ENCODE results near the gene CRHR1. TPM values are rescaled to one million over a fixed set of nuclear protein-coding genes. Genes with fewer than 3 reads are reported as not detected.

CRHR1 gene
- total and polyA plus RNA-seq, 7 donors: 0.09 to 0.30 TPM; not detected in 5

- no peak for ATAC-seq
- Histone ChIP-seq H3K36me3 (ENCODE audit: insufficient read depth in 1 of 2, low read depth in 1 of 2) (no peaks in the 10 kb centered on the region), H3K4me1 (peaks cover 5% of the 10 kb centered on the region), H3K4me3 (no peak overlapping the region), H3K27ac (no peak overlapping the region), H3K9me3 (no peaks in the 10 kb centered on the region), H3K27me3 (ENCODE audit: insufficient read depth in 3 of 3, low read length in 2 of 3) (no peaks in the 10 kb centered on the region)
- DNase-seq: no peak
- 93 to 98% (median 95%) methylated on average over 3 to 4 of the region's 4 CpGs for WGBS, 3 donors
- intact Hi-C loops (cut with DNase I): loop anchor here in 1 of 2 donors (10.0 kb wide), 1 partner anchor 422 kb away; no protein-coding TSS in a partner anchor
- TF ChIP-seq, protein P1, sequence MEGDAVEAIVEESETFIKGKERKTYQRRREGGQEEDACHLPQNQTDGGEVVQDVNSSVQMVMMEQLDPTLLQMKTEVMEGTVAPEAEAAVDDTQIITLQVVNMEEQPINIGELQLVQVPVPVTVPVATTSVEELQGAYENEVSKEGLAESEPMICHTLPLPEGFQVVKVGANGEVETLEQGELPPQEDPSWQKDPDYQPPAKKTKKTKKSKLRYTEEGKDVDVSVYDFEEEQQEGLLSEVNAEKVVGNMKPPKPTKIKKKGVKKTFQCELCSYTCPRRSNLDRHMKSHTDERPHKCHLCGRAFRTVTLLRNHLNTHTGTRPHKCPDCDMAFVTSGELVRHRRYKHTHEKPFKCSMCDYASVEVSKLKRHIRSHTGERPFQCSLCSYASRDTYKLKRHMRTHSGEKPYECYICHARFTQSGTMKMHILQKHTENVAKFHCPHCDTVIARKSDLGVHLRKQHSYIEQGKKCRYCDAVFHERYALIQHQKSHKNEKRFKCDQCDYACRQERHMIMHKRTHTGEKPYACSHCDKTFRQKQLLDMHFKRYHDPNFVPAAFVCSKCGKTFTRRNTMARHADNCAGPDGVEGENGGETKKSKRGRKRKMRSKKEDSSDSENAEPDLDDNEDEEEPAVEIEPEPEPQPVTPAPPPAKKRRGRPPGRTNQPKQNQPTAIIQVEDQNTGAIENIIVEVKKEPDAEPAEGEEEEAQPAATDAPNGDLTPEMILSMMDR (IDR thresholded peaks at IDR 0.05): no peak
Measured at GRCh38 chr17:45847101-45847500, 63.0 kb downstream of the CRHR1 start.

DNA sequence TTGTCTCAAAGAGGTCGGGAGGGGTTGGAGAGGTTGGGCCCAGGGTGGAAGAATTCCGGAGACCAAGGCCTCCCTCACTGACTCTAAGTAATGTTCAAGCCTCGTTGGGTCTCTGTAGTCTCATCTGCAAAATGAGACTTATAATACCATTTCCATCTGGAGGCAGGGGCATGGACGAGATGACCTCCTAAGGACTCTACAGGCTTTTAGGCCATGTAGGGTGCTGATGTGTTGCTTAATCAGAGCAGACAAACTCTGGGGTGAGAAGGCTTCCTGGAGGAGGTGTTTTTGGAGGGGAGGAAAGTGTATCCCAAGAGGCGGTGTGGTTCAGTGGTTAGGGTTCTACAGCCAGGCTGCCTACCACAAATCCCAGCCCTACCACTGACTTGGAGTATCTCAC lies 63.6 kb downstream of the CRHR1 start:
- H3K27ac ChIP-seq: no peak overlapping the region
- no peaks in the 10 kb centered on the region for H3K36me3 ChIP-seq (ENCODE audit: insufficient read depth in 1 of 2, low read depth in 1 of 2)
- TF ChIP-seq, protein P1 (IDR thresholded peaks at IDR 0.05): no peak
- peaks cover 5% of the 10 kb centered on the region for H3K4me1 ChIP-seq
- WGBS, 3 donors: 83 to 88% (median 87%) methylated on average over 5 of the region's 5 CpGs
- H3K4me3 ChIP-seq: no peak overlapping the region
- intact Hi-C loops (cut with DNase I): loop anchor here in 1 of 2 donors (10.0 kb wide), 1 partner anchor 423 kb away; no protein-coding TSS in a partner anchor
- ATAC-seq (no peak), DNase-seq (no peak)
- H3K27me3 ChIP-seq (ENCODE audit: insufficient read depth in 3 of 3, low read length in 2 of 3): no peaks in the 10 kb centered on the region
- H3K9me3 ChIP-seq: no peaks in the 10 kb centered on the region

GRCh38 chr17:45848405-45848804 lies 64.3 kb downstream of the CRHR1 start:
- intact Hi-C loops (cut with DNase I): loop anchor here in 1 of 2 donors (10.0 kb wide), 1 partner anchor 424 kb away; no protein-coding TSS in a partner anchor
- H3K36me3 ChIP-seq (ENCODE audit: insufficient read depth in 1 of 2, low read depth in 1 of 2): no peaks in the 10 kb centered on the region
- no peak overlapping the region for H3K27ac ChIP-seq
- no peak overlapping the region for H3K4me3 ChIP-seq
- DNase-seq (no peak), ATAC-seq (no peak)
- WGBS, 3 donors: 68 to 78% (median 75%) methylated on average over 9 of the region's 9 CpGs
- no peaks in the 10 kb centered on the region for H3K27me3 ChIP-seq (ENCODE audit: insufficient read depth in 3 of 3, low read length in 2 of 3)
- TF ChIP-seq, protein P1 (IDR thresholded peaks at IDR 0.05): no peak
- H3K9me3 ChIP-seq: no peaks in the 10 kb centered on the region
- H3K4me1 ChIP-seq: peaks cover 5% of the 10 kb centered on the region

GRCh38 chr17:45848868-45849535 lies 64.9 kb downstream of the CRHR1 start:
- 23 to 26% (median 25%) methylated on average over 10 to 15 of the region's 15 CpGs for WGBS, 3 donors
- TF ChIP-seq, protein P1 (IDR thresholded peaks at IDR 0.05): no peak
- DNase-seq (peak; percentile 56 to 81), ATAC-seq (peak; percentile 91 to 99 (median 98))
- peaks cover 0 to 4% (median 0%) of the 10 kb centered on the region in 3 donors for H3K27me3 ChIP-seq (ENCODE audit: insufficient read depth in 3 of 3, low read length in 2 of 3)
- H3K36me3 ChIP-seq (ENCODE audit: insufficient read depth in 1 of 2, low read depth in 1 of 2): no peaks in the 10 kb centered on the region
- H3K4me3 ChIP-seq: no peak overlapping the region
- no peak overlapping the region for H3K27ac ChIP-seq
- intact Hi-C loops (cut with DNase I): loop anchor here in 1 of 2 donors (10.0 kb wide), 1 partner anchor 424 kb away; no protein-coding TSS in a partner anchor
- peaks cover 5% of the 10 kb centered on the region for H3K4me1 ChIP-seq
- no peaks in the 10 kb centered on the region for H3K9me3 ChIP-seq

Measured in psoas muscle (tissue), 8 donors.